Fibroblast of villous mesenchyme (primary cell): ENCODE measurements around the gene PDCD10. TPM values are rescaled to one million over a fixed set of nuclear protein-coding genes. Genes with fewer than 3 reads are reported as not detected.
A peak's percentile ranks its signal among the peaks of the same experiment; 100 is the strongest.

Source experiments
- DNase-seq: peaks from one replicate; pipeline ENCODE4 v3.0.0-alpha.2; 2010; ENCODE audit warnings: low read depth
- H3K4me3 ChIP-seq: 2 replicates; pipeline ENCODE4 v1.5.1; 2011; ENCODE audit warnings: low read depth, mild to moderate bottlenecking, low read length
- CTCF ChIP-seq: IDR thresholded peaks from 2 replicates; pipeline ENCODE4 v1.5.1; 2012; ENCODE audit warnings: low read depth, mild to moderate bottlenecking, low read length; ENCODE audit not compliant: insufficient read depth
- total RNA-seq: library from RNA; depleted of rRNA; stranded (reverse); fragments of >200 nt; gene quantifications from 2 replicates; pipeline ENCODE4 v1.2.3, GENCODE V29; 2012

The PDCD10 gene
- total RNA-seq, 1 donor, result 79.9 TPM

- DNase-seq, result no peak
- no peak overlapping the region for H3K4me3 ChIP-seq
- no peak for TF ChIP-seq CTCF
Measured at GRCh38 chr3:167691366-167691765, 43.3 kb downstream of the PDCD10 start.

- no peak overlapping the region for H3K4me3 ChIP-seq
- peak; percentile 70 for DNase-seq
- peak; percentile 61 for TF ChIP-seq CTCF
Measured at GRCh38 chr3:167684388-167684993, 50.2 kb downstream of the PDCD10 start.

GRCh38 chr3:167679526-167679925, 55.2 kb downstream of the PDCD10 start:
- peak; percentile 75 for DNase-seq
- TF ChIP-seq CTCF, result no peak
- H3K4me3 ChIP-seq, result no peak overlapping the region

GRCh38 chr3:167675848-167676247, 58.8 kb downstream of the PDCD10 start:
- TF ChIP-seq CTCF, result no peak
- DNase-seq, result no peak
- H3K4me3 ChIP-seq, result no peak overlapping the region

DNA sequence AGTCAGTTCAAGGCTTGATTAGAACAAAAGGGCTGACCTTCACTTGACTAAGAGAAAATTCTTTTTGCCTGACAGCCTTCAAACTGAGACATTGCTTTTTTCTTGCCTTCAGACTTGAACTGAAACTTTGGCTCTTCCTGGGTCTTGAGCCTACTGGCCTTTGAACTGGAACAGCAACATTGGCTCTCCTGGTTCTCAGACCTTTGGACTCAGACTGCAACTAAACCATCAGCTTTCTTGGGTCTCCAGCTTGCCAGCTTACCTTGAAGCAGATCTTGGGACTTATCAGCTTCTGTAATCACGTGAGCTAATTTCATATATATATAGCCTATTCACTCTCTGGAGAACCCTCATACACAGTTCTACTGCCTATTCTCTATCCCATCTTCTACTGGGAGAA, 61.5 kb downstream of the PDCD10 start:
- no peak overlapping the region for H3K4me3 ChIP-seq
- no peak for TF ChIP-seq CTCF
- DNase-seq, result no peak

- no peak for TF ChIP-seq CTCF
- no peak for DNase-seq
- H3K4me3 ChIP-seq, result no peak overlapping the region
Measured at GRCh38 chr3:167671878-167672427, 62.7 kb downstream of the PDCD10 start.

GRCh38 chr3:167669699-167670098, 65.0 kb downstream of the PDCD10 start:
- DNase-seq, result no peak
- no peak for TF ChIP-seq CTCF
- H3K4me3 ChIP-seq, result no peak overlapping the region
